Ovary (tissue), 9 donors: ENCODE results near the gene RUNX1. TPM values are rescaled to one million over a fixed set of nuclear protein-coding genes. Genes with fewer than 3 reads are reported as not detected.

Experiments used
- DNase-seq, 5 donors: peaks; one replicate each; pipeline ENCODE4 v3.0.0-alpha.2; 2019 to 2020
- H3K27ac ChIP-seq, 2 donors: fragments of 200-600 bp; one replicate each; pipeline versions ENCODE4 v1.5.1 to v1.8.0; 2019 to 2022
- H3K27me3 ChIP-seq: fragments of 200-600 bp; one replicate; pipeline ENCODE4 v1.8.0; 2022
- H3K36me3 ChIP-seq: fragments of 200-600 bp; sonication (generic); one replicate; pipeline ENCODE4 v1.5.1; 2019
- H3K4me1 ChIP-seq: one replicate; pipeline ENCODE4 v1.8.1; 2013; ENCODE audit warnings: mild to moderate bottlenecking, moderate library complexity; ENCODE audit not compliant: insufficient read depth
- H3K4me3 ChIP-seq: fragments of 200-600 bp; sonication (generic); one replicate; pipeline ENCODE4 v1.5.1; 2017
- H3K9me3 ChIP-seq, 2 donors: fragments of 200-600 bp in 1 of 2; sonication (generic) in 1 of 2; one replicate each; pipeline versions ENCODE4 v1.5.1 to v1.8.1; 2013 to 2019; ENCODE audit warnings: mild to moderate bottlenecking in 1 of 2, moderate library complexity in 1 of 2
- EP300 ChIP-seq: sonication (generic); formaldehyde crosslinking; IDR thresholded peaks from one replicate; pipeline ENCODE4 v1.6.1; 2017; ENCODE audit warnings: antibody characterized with exemption
- POLR2A ChIP-seq: fragments of 450-650 bp; IDR thresholded peaks from one replicate; pipeline ENCODE4 v1.6.1; 2017; ENCODE audit warnings: antibody characterized with exemption, mild to moderate bottlenecking, moderate library complexity
- WGBS, 3 donors: extraction: QIAGEN DNeasy Blood & Tissue Kit in 1 of 3; methylation state at CpG; one replicate each; pipeline versions ENCODE4 v1.1.5 to v1.1.7; 2013 to 2017; 5-methylcytosine and 5-hydroxymethylcytosine counted together
- intact Hi-C, 4 donors: fragments of 100-400 bp; cut with DNase I; formaldehyde crosslinking; loops; one replicate each; pipeline versions ENCODE4 v1.11.0 to v1.15.1; 2022 to 2023
- polyA plus RNA-seq, 2 donors: library from polyadenylated mRNA; stranded (reverse); fragments of 200-250 nt in 1 of 2; fragments of 350-450 nt in 1 of 2; fragmentation: Illumina TruSeq in 1 of 2; extraction: RNeasy Lipid Tissue Mini Kit (QIAGEN cat#74804) in 1 of 2; gene quantifications; one replicate each; pipeline ENCODE4 v1.2.3, GENCODE V29; 2013 to 2014
- total RNA-seq, 7 donors: library from RNA; depleted of rRNA in 2 of 7; stranded (reverse); fragments of >200 nt in 2 of 7; fragmentation: NEBNext Ultra II Directional in 3 of 7; extraction: Animal tissue kit (Norgen Biotek cat#: 25700) in 3 of 7; gene quantifications; one replicate each; pipeline versions ENCODE4 v1.1.0 to v1.2.4, GENCODE V29; 2016 to 2023
- TF ChIP-seq, protein P1 (sequence below), 3 donors: fragments of 450-650 bp in 2 of 3; fragments of 200-600 bp in 1 of 3; IDR thresholded peaks; one replicate each; pipeline versions ENCODE4 v1.5.1 to v1.8.0; 2016 to 2022; ENCODE audit warnings: antibody characterized with exemption in 3 of 3, mild to moderate bottlenecking in 1 of 3
- donor health status: DM: no; HTN: no; CAD: no; lungs with moderate emphysema.
- donor health status: DM: no; HTN: no; CAD: no.
- donor health status: Bipolar disorder and iron deficiency.
- donor health status: DM: yes; HTN: yes; CAD: no.
- donor health status: DM: no; HTN: no; CAD: no.
- donor health status: DM: yes; HTN: yes; CAD: no.

The RUNX1 gene
- total and polyA plus RNA-seq, 9 donors, result 6.0 to 27.4 (median 17.8) TPM

- Histone ChIP-seq H3K4me3 (no peak overlapping the region), H3K27me3 (no peaks in the 10 kb centered on the region), H3K9me3 (no peaks in the 10 kb centered on the region), H3K4me1 (no peaks in the 10 kb centered on the region), H3K27ac (no peak overlapping the region), H3K36me3 (no peaks in the 10 kb centered on the region)
- DNase-seq, result no peak
- no peak for TF ChIP-seq POLR2A
- TF ChIP-seq, protein P1, sequence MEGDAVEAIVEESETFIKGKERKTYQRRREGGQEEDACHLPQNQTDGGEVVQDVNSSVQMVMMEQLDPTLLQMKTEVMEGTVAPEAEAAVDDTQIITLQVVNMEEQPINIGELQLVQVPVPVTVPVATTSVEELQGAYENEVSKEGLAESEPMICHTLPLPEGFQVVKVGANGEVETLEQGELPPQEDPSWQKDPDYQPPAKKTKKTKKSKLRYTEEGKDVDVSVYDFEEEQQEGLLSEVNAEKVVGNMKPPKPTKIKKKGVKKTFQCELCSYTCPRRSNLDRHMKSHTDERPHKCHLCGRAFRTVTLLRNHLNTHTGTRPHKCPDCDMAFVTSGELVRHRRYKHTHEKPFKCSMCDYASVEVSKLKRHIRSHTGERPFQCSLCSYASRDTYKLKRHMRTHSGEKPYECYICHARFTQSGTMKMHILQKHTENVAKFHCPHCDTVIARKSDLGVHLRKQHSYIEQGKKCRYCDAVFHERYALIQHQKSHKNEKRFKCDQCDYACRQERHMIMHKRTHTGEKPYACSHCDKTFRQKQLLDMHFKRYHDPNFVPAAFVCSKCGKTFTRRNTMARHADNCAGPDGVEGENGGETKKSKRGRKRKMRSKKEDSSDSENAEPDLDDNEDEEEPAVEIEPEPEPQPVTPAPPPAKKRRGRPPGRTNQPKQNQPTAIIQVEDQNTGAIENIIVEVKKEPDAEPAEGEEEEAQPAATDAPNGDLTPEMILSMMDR (IDR thresholded peaks at IDR 0.05), result no peak
- TF ChIP-seq EP300, result no peak
- 72 to 84% (median 81%) methylated on average over 4 of the region's 4 CpGs for WGBS, 3 donors
- intact Hi-C loops, result no loop called here
Observed at GRCh38 chr21:34770576-34770975, 278.5 kb downstream of the RUNX1 start.

DNA sequence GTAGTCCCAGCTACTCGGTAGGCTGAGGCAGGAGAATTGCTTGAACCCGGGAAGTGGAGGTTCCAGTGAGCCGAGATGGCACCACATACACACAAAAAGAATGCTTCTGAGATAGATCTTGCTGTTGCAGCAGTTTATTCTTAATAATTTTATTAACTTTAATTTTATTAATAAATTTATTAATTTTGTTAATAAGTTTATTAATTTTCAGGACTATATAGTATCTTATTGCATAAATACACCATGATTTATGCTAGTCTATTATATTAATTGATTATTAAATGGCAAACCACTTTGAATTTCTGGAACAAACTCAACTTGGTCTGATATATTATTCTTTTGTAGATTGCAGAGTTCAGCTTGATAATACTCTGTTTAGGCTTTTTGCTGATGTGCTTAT is 280.8 kb downstream of the RUNX1 start:
- WGBS, 3 donors, result 94 to 97% (median 97%) methylated on average over 3 of the region's 3 CpGs
- TF ChIP-seq POLR2A (no peak), EP300 (no peak)
- TF ChIP-seq, protein P1 (IDR thresholded peaks at IDR 0.05), result no peak
- Histone ChIP-seq H3K9me3 (no peaks in the 10 kb centered on the region), H3K4me3 (no peak overlapping the region), H3K4me1 (no peaks in the 10 kb centered on the region), H3K36me3 (no peaks in the 10 kb centered on the region), H3K27me3 (no peaks in the 10 kb centered on the region), H3K27ac (no peak overlapping the region)
- DNase-seq, result no peak
- intact Hi-C loops, result no loop called here

GRCh38 chr21:34766862-34767261 is 282.2 kb downstream of the RUNX1 start:
- Histone ChIP-seq H3K4me3 (no peak overlapping the region), H3K9me3 (no peaks in the 10 kb centered on the region), H3K4me1 (no peaks in the 10 kb centered on the region), H3K27ac (no peak overlapping the region), H3K27me3 (no peaks in the 10 kb centered on the region), H3K36me3 (no peaks in the 10 kb centered on the region)
- 80 to 87% (median 80%) methylated on average over 3 of the region's 3 CpGs for WGBS, 3 donors
- no peak for TF ChIP-seq EP300
- no peak for TF ChIP-seq POLR2A
- TF ChIP-seq, protein P1 (IDR thresholded peaks at IDR 0.05), result no peak
- intact Hi-C loops, result no loop called here
- DNase-seq, result no peak

GRCh38 chr21:34765619-34766018 is 283.5 kb downstream of the RUNX1 start:
- 91 to 95% (median 94%) methylated on average over 4 of the region's 4 CpGs for WGBS, 3 donors

More at GRCh38 chr21:34765619-34766018, 283.5 kb downstream of the RUNX1 start:
- no peak for DNase-seq
- Histone ChIP-seq H3K36me3 (no peaks in the 10 kb centered on the region), H3K27me3 (no peaks in the 10 kb centered on the region), H3K27ac (no peak overlapping the region), H3K9me3 (no peaks in the 10 kb centered on the region), H3K4me1 (no peaks in the 10 kb centered on the region), H3K4me3 (no peak overlapping the region)
- intact Hi-C loops, result no loop called here
- TF ChIP-seq EP300 (no peak), POLR2A (no peak)
- TF ChIP-seq, protein P1 (IDR thresholded peaks at IDR 0.05), result no peak
